ENCODE results near the gene C16orf82. TPM values are rescaled to one million over a fixed set of nuclear protein-coding genes. Genes with fewer than 3 reads are reported as not detected.

Gene C16orf82
- total and polyA plus RNA-seq, 7 donors = not detected

DNA sequence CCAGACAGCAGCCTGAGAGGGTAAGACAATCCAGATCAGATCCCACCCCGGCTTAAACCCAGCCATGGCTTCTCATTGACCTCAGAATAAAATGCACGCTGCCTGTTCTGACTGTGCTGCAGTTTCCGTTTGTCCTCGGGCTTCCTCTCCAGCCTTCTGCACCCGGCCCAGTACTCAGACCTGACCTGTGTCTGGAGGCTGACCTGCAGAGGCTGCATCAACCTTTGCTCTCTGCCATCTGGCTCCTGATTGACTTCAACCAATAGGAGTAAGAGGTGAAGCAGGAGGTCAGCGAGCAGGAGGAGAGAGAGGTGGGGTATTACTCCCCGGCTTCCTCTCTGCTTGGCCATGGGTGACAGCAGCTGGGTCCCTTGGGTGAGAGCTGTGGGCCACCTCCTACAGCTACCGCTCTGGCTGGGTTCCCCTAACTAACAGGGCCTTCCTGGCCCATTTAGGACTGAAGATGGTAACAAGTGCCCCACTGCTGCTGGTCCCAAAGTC, 46.7 kb downstream of the C16orf82 start:
- H3K27me3 ChIP-seq = no peaks in the 10 kb centered on the region
- DNase-seq = no peak
- H3K36me3 ChIP-seq = no peaks in the 10 kb centered on the region
- 48 to 57% methylated on average over 8 of the region's 8 CpGs for WGBS, 2 donors
- H3K4me3 ChIP-seq = no peak overlapping the region
- intact Hi-C loops (cut with DNase I) = no loop called here
- H3K4me1 ChIP-seq = peaks cover 0 to 10% (median 9%) of the 10 kb centered on the region in 4 donors
- no peak overlapping the region for H3K27ac ChIP-seq
- H3K9me3 ChIP-seq = no peaks in the 10 kb centered on the region
- no peak for TF ChIP-seq EP300 (IDR thresholded peaks at IDR 0.05)
- TF ChIP-seq POLR2A (IDR thresholded peaks at IDR 0.05) = no peak
- no peak for TF ChIP-seq POLR2AphosphoS5 (IDR thresholded peaks at IDR 0.05)
- no peak for TF ChIP-seq CTCF (IDR thresholded peaks at IDR 0.05)

DNA sequence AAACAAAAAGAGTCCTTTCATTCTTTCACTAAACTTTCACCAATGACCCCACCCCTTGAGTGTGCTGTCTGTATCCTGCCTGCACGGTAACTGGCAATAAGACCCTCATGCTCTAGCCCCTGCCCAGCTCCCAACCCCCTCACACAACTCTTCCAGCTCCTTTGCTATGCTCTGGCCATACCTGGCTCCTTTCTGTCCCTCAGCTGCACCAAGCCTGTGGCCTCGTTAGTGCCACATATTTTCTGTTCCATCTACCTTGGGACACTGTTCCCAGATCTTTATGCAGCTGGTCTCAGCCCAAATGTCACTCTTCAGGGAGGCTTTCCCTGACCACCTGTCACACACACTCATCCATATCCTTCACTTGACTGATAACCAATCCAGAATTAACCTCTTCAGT, 47.3 kb downstream of the C16orf82 start:
- TF ChIP-seq EP300 (IDR thresholded peaks at IDR 0.05) (no peak), POLR2A (IDR thresholded peaks at IDR 0.05) (no peak), CTCF (IDR thresholded peaks at IDR 0.05) (no peak), POLR2AphosphoS5 (IDR thresholded peaks at IDR 0.05) (no peak)
- intact Hi-C loops (cut with DNase I) = no loop called here
- whole genome bisulfite sequencing, 2 donors = 69 to 84% methylated on average over 2 of the region's 2 CpGs
- Histone ChIP-seq H3K27ac (no peak overlapping the region), H3K9me3 (no peaks in the 10 kb centered on the region), H3K36me3 (no peaks in the 10 kb centered on the region), H3K27me3 (no peaks in the 10 kb centered on the region), H3K4me1 (peaks cover 0 to 10% (median 9%) of the 10 kb centered on the region in 4 donors), H3K4me3 (no peak overlapping the region)
- no peak for DNase-seq

DNA sequence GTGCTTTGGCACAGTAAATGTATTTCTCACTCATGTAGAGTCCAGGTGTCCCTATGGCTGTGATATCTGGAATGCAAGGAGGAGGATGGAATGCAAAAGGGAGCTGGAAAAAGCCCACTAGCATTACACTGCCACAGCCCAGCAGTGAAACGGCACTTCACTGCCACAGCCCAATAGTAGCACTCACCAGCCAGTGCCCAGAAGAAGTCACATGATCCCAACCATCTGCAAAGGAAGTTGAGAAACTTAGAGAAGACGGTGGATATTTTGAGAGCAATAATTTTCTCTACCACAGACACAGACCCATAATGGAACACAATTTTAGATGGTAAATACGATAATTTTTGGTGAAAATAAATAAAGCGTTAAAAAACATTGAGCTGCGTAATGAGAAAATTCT, 51.8 kb downstream of the C16orf82 start:
- WGBS, 2 donors = 45 to 67% methylated on average over 5 of the region's 5 CpGs
- no peak for DNase-seq
- intact Hi-C loops (cut with DNase I) = no loop called here
- Histone ChIP-seq H3K27me3 (no peaks in the 10 kb centered on the region), H3K36me3 (no peaks in the 10 kb centered on the region), H3K4me3 (no peak overlapping the region), H3K27ac (no peak overlapping the region), H3K4me1 (no peaks in the 10 kb centered on the region), H3K9me3 (peaks cover 0 to 2% (median 0%) of the 10 kb centered on the region in 4 donors)
- TF ChIP-seq POLR2AphosphoS5 (IDR thresholded peaks at IDR 0.05) = no peak
- no peak for TF ChIP-seq CTCF (IDR thresholded peaks at IDR 0.05)
- no peak for TF ChIP-seq POLR2A (IDR thresholded peaks at IDR 0.05)
- TF ChIP-seq EP300 (IDR thresholded peaks at IDR 0.05) = no peak

Other genes starting within 250 kb of the C16orf82 start
- gene KDM8, start 136.6 kb downstream of the C16orf82 start, total RNA-seq = 1 to 10 TPM; 2.5 to 6.8 (median 3.7) TPM
- gene KDM8, start 136.6 kb downstream of the C16orf82 start, polyA plus RNA-seq = 1 to 10 TPM; 5.1 to 5.4 (median 5.4) TPM
- gene NSMCE1, start 201.8 kb downstream of the C16orf82 start, total RNA-seq = 10 to 100 TPM; 32.5 to 51.0 (median 45.1) TPM
- gene NSMCE1, start 201.8 kb downstream of the C16orf82 start, polyA plus RNA-seq = 10 to 100 TPM; 54.7 to 65.2 (median 64.2) TPM
- 100 to 1,000 TPM in 2 of 4 donors, 10 to 100 TPM in 2; 54.6 to 177 (median 102) TPM for gene IL4R, start 247.0 kb downstream of the C16orf82 start, total RNA-seq
- gene IL4R, start 247.0 kb downstream of the C16orf82 start, polyA plus RNA-seq = 100 to 1,000 TPM in 1 of 3 donors, 10 to 100 TPM in 2; 16.9 to 105 (median 19.8) TPM

Measured in sigmoid colon (tissue), 7 donors.